AG04450 (cell line): ENCODE results near the gene SLIT2. TPM values are rescaled to one million over a fixed set of nuclear protein-coding genes. Genes with fewer than 3 reads are reported as not detected.

Experiments used
- CTCF ChIA-PET: fragments of 300-600, 350-600 bp; formaldehyde crosslinking; extraction: SDS; loops from one replicate; lab custom pipeline; 2022; ENCODE audit warnings: antibody characterized with exemption, inconsistent platforms; lab: Charles Lee
- POLR2A ChIA-PET: fragments of 350-600 bp; formaldehyde crosslinking; extraction: SDS; loops from one replicate; lab custom pipeline; 2021; ENCODE audit warnings: antibody characterized with exemption, inconsistent platforms; lab: Yijun Ruan, JAX
- DNase-seq: peaks from one replicate; pipeline ENCODE4 v3.0.0-alpha.2; 2011; ENCODE audit warnings: low read depth, low spot score
- H3K27ac ChIP-seq: one replicate; pipeline ENCODE4 v1.5.1; 2012; ENCODE audit warnings: low read depth, low read length, control low read depth
- H3K27me3 ChIP-seq: one replicate; pipeline ENCODE4 v1.6.0; 2012; ENCODE audit warnings: low read length; ENCODE audit not compliant: control insufficient read depth, insufficient read depth
- H3K4me3 ChIP-seq: 2 replicates; pipeline ENCODE4 v1.5.1; 2011; ENCODE audit warnings: mild to moderate bottlenecking, low read depth, low read length, control low read depth
- H3K9me3 ChIP-seq: 2 replicates; pipeline ENCODE4 v1.5.1; 2012; ENCODE audit warnings: low read length; ENCODE audit not compliant: control insufficient read depth, insufficient read depth
- polyA plus RNA-seq: library from polyadenylated mRNA; depleted of rRNA; stranded (reverse); fragments of >200 nt; gene quantifications from 2 replicates; pipeline ENCODE4 v1.2.3, GENCODE V29; 2011
- TF ChIP-seq, protein P1 (sequence below): IDR thresholded peaks from 2 replicates; pipeline ENCODE4 v1.5.1; 2011; ENCODE audit warnings: low read depth, low read length, control low read depth, inconsistent platforms

SLIT2 gene
- polyA plus RNA-seq, 1 experiment, result 15.2 TPM

DNA sequence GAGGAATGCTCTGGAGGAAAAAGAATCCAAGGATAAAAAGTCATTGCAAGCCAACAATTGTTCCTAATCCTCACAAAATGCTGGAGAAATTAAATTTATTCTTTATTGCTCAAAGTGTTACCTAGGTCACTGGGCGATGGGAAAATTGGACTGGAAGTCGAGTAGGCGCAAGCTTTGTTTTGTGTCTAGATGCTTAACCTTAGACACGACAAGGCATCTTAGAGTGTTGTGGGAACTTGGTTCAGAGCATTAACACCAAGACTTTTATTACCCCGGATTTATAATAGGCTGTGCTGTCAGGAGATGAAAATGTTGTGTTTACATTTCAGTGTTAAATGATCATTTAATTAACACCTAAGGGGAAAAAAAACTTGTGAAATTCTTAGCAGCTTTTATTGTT is 25.1 kb downstream of the SLIT2 start:
- POLR2A ChIA-PET, result no interaction called here
- CTCF ChIA-PET, result no interaction called here

DNA sequence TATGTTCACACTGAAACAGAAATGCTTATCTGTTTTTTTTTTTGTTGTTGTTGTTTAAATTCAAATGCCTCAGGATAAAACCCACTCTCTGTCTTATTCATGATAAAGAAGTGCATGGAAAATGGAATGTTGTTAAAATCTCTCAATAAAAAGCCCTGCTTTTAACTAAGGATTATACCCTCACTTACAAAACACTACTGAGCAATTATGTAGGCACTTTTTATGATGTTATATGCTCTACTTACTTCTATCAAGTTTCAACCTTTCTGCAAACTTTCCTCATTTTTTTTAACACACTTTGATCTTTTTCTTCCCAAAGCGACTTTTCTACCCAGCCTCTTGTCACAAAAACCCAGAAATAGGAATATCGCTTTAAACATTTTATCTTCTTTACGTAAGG is 26.5 kb downstream of the SLIT2 start:
- TF ChIP-seq, protein P1, sequence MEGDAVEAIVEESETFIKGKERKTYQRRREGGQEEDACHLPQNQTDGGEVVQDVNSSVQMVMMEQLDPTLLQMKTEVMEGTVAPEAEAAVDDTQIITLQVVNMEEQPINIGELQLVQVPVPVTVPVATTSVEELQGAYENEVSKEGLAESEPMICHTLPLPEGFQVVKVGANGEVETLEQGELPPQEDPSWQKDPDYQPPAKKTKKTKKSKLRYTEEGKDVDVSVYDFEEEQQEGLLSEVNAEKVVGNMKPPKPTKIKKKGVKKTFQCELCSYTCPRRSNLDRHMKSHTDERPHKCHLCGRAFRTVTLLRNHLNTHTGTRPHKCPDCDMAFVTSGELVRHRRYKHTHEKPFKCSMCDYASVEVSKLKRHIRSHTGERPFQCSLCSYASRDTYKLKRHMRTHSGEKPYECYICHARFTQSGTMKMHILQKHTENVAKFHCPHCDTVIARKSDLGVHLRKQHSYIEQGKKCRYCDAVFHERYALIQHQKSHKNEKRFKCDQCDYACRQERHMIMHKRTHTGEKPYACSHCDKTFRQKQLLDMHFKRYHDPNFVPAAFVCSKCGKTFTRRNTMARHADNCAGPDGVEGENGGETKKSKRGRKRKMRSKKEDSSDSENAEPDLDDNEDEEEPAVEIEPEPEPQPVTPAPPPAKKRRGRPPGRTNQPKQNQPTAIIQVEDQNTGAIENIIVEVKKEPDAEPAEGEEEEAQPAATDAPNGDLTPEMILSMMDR, result no peak
- H3K4me3 ChIP-seq, result no peak overlapping the region
- no peak for DNase-seq
- POLR2A ChIA-PET, result no interaction called here
- H3K9me3 ChIP-seq, result no peaks in the 10 kb centered on the region
- H3K27me3 ChIP-seq, result no peaks in the 10 kb centered on the region
- CTCF ChIA-PET, result no interaction called here
- H3K27ac ChIP-seq, result no peak overlapping the region

More for the DNA sequence above, 25.1 kb downstream of the SLIT2 start:
- Histone ChIP-seq H3K27ac (no peak overlapping the region), H3K9me3 (no peaks in the 10 kb centered on the region), H3K4me3 (no peak overlapping the region), H3K27me3 (no peaks in the 10 kb centered on the region)
- DNase-seq, result no peak
- TF ChIP-seq, protein P1, result no peak

DNA sequence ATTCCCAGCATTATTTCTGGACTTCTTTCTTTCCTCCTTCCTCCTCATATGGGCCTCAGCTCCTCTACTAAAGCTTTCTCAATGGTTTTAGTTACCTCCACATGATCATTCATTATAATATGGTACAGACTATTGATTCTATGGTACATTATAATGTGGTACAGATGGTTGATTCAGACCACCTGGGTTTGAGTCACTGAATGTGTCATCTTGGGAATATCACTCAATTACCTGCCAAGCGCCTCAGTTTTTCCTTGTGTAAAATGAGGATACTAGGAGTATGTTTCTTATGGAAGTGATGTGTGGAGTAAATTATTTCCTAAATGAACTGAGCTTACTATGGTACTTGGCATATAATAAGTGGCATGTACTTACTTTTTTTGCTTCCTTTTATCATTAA is 27.7 kb downstream of the SLIT2 start:
- TF ChIP-seq, protein P1, result no peak
- Histone ChIP-seq H3K4me3 (no peak overlapping the region), H3K27ac (no peak overlapping the region), H3K9me3 (no peaks in the 10 kb centered on the region), H3K27me3 (no peaks in the 10 kb centered on the region)
- no peak for DNase-seq
- ChIA-PET POLR2A (no interaction called here), CTCF (interaction anchor here (0.5 kb wide), 1 partner anchor 29 kb away, joined by 6 read pairs; no protein-coding TSS in a partner anchor)

DNA sequence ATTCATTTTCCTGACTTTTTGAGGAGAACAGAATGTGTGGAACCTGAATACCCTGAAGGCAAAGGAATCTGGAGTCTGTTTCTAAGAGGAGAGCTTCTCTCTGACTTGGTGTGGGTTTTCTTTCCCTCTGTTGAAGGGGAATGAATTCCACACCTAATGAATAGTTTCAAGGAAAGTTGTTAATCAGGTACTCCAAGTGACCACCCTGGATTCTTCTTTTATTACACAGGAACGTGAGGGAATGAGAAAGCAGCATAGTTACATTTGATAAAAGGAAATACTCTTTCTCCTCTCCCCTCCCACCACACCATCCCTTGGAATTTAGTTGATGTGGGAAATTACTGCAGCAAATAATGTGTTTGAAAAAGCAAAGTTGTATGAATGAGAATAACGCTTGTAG is 29.7 kb downstream of the SLIT2 start:
- CTCF ChIA-PET, result no interaction called here
- TF ChIP-seq, protein P1, result no peak
- no peaks in the 10 kb centered on the region for H3K9me3 ChIP-seq
- H3K27me3 ChIP-seq, result no peaks in the 10 kb centered on the region
- H3K4me3 ChIP-seq, result no peak overlapping the region
- no peak overlapping the region for H3K27ac ChIP-seq
- no peak for DNase-seq
- POLR2A ChIA-PET, result no interaction called here

DNA sequence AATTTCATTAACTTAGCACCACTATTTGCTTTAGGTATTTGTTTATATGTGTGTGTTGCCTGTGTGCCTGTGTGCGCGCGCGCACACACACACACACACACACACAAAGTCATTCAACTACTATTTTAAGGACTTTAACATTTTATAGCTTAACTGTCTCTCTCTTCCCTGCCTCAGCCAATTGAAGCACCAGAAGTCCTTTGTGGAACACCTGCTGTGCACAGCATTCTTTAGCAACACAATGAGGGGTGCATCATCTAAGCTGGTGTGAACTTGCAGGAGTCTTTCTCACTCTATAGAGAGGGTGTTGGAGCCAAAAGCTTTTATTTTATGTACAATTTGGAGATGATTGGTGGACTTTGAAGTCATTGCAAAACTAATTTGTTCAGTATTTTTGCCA is 31.3 kb downstream of the SLIT2 start:
- no peak for DNase-seq
- CTCF ChIA-PET, result interaction anchor here (0.6 kb wide), 1 partner anchor 34 kb away, joined by 3 read pairs; no protein-coding TSS in a partner anchor
- POLR2A ChIA-PET, result no interaction called here
- Histone ChIP-seq H3K9me3 (no peaks in the 10 kb centered on the region), H3K27me3 (no peaks in the 10 kb centered on the region), H3K4me3 (no peak overlapping the region), H3K27ac (no peak overlapping the region)
- TF ChIP-seq, protein P1, result no peak
